HFFc6 (cell line): ENCODE data around the gene REC114. TPM values are rescaled to one million over a fixed set of nuclear protein-coding genes. Genes with fewer than 3 reads are reported as not detected.

ENCODE experiments used
- DNase-seq: peaks from one replicate; pipeline ENCODE4 v3.0.0-alpha.2; 2018
- H3K27ac Mint-ChIP-seq: 2 replicates; pipeline ENCODE4 v1.8.0; 2020; ENCODE audit warnings: mild to moderate bottlenecking, mixed read lengths
- H3K27me3 Mint-ChIP-seq: 2 replicates; pipeline ENCODE4 v1.8.0; 2021; ENCODE audit warnings: mild to moderate bottlenecking, moderate library complexity, mixed read lengths; ENCODE audit not compliant: insufficient read depth
- H3K36me3 Mint-ChIP-seq: 2 replicates; pipeline ENCODE4 v1.8.0; 2021; ENCODE audit warnings: low read depth, mixed read lengths
- H3K4me1 Mint-ChIP-seq: 2 replicates; pipeline ENCODE4 v1.8.0; 2020; ENCODE audit warnings: low read depth, mixed read lengths
- H3K4me3 Mint-ChIP-seq: 2 replicates; pipeline ENCODE4 v1.8.0; 2020; ENCODE audit warnings: mild to moderate bottlenecking, moderate library complexity, mixed read lengths
- H3K9me3 Mint-ChIP-seq: 2 replicates; pipeline ENCODE4 v1.8.0; 2020; ENCODE audit warnings: mild to moderate bottlenecking, mixed read lengths
- CTCF ChIP-seq: fragments of 200-600 bp; sonication (generic); IDR thresholded peaks from 2 replicates; pipeline ENCODE4 v1.5.0; 2021; ENCODE audit warnings: antibody characterized with exemption, mild to moderate bottlenecking
- total RNA-seq, 6 experiments: library from RNA; stranded (reverse); fragmentation: NEBNext Ultra II Directional; extraction: Animal tissue kit (Norgen Biotek cat#: 25700); gene quantifications; 2 replicates in 1 of 6; 3 replicates in 5 of 6; pipeline ENCODE4 v1.2.3, GENCODE V29; 2021

The REC114 gene
- total RNA-seq, 6 experiments from 2014 or later = not detected

GRCh38 chr15:73568564-73569280 is 125.8 kb downstream of the REC114 start:
- no peak for TF ChIP-seq CTCF
- H3K36me3 Mint-ChIP-seq = peaks cover 31% of the 10 kb centered on the region
- H3K4me3 Mint-ChIP-seq = no peak overlapping the region
- H3K4me1 Mint-ChIP-seq = peaks cover 40% of the 10 kb centered on the region
- no peak overlapping the region for H3K27ac Mint-ChIP-seq
- no peaks in the 10 kb centered on the region for H3K9me3 Mint-ChIP-seq
- H3K27me3 Mint-ChIP-seq = peaks cover 3% of the 10 kb centered on the region
- DNase-seq = no peak

- DNase-seq = no peak
- Mint-ChIP-seq H3K27me3 (peaks cover 3% of the 10 kb centered on the region), H3K9me3 (no peaks in the 10 kb centered on the region), H3K4me1 (peaks cover 40% of the 10 kb centered on the region), H3K36me3 (peaks cover 36% of the 10 kb centered on the region), H3K4me3 (no peak overlapping the region), H3K27ac (no peak overlapping the region)
- TF ChIP-seq CTCF = no peak
Measured at GRCh38 chr15:73569361-73569760, 126.4 kb downstream of the REC114 start.

- no peak for TF ChIP-seq CTCF
- H3K4me1 Mint-ChIP-seq = peaks cover 33% of the 10 kb centered on the region
- H3K27ac Mint-ChIP-seq = no peak overlapping the region; the same call in 1 of the 2 replicates
- no peak for DNase-seq
- peaks cover 36% of the 10 kb centered on the region for H3K36me3 Mint-ChIP-seq
- H3K9me3 Mint-ChIP-seq = no peaks in the 10 kb centered on the region
- no peak overlapping the region for H3K4me3 Mint-ChIP-seq
- peaks cover 3% of the 10 kb centered on the region for H3K27me3 Mint-ChIP-seq
Measured at GRCh38 chr15:73570355-73571032, 127.5 kb downstream of the REC114 start.

- peaks cover 3% of the 10 kb centered on the region for H3K27me3 Mint-ChIP-seq
- peaks cover 36% of the 10 kb centered on the region for H3K36me3 Mint-ChIP-seq
- peak overlapping the region; percentile 24; the same call in 1 of the 2 replicates for H3K27ac Mint-ChIP-seq
- DNase-seq = no peak
- TF ChIP-seq CTCF = no peak
- H3K4me1 Mint-ChIP-seq = peaks cover 37% of the 10 kb centered on the region
- H3K4me3 Mint-ChIP-seq = no peak overlapping the region
- no peaks in the 10 kb centered on the region for H3K9me3 Mint-ChIP-seq
Measured at GRCh38 chr15:73571346-73571745, 128.4 kb downstream of the REC114 start.

- DNase-seq = no peak
- TF ChIP-seq CTCF = no peak
- H3K36me3 Mint-ChIP-seq = peaks cover 34% of the 10 kb centered on the region
- no peaks in the 10 kb centered on the region for H3K9me3 Mint-ChIP-seq
- no peak overlapping the region for H3K4me3 Mint-ChIP-seq
- H3K4me1 Mint-ChIP-seq = peaks cover 37% of the 10 kb centered on the region
- H3K27ac Mint-ChIP-seq = peak overlapping the region; percentile 49; the same call in 1 of the 2 replicates
- peaks cover 3% of the 10 kb centered on the region for H3K27me3 Mint-ChIP-seq
Measured at GRCh38 chr15:73572296-73572695, 129.3 kb downstream of the REC114 start.
